ENCODE measurements around the gene RUBCN. TPM values are rescaled to one million over a fixed set of nuclear protein-coding genes. Genes with fewer than 3 reads are reported as not detected.
"Not testable (repeated sequence)": the region's sequence is repeated elsewhere in the genome, so short reads cannot be mapped to it uniquely, and the experiment has no call there.

Gene RUBCN
- total RNA-seq, 1 donor from 2014 or later = 35.0 TPM

DNA sequence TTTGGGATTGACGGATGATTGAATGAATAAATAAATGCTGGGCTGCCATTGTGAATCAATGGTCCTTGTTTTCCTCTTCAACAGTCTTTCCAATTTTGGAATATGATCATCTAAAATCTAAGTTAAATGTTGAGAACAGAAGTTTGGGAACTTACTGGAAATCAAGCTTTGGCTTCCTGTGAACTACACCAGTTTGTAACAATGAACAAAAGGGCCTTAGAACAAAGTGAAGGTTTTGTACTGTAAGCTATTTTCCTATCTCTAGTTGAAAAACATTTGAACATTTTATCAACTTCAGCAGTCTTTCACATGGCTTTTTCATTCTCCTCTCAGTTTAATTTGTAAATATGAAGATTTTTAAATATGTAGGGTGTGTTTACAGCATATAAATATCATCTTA lies 66.3 kb downstream of the RUBCN start:
- Mint-ChIP-seq H3K4me1 (ENCODE audit: unreplicated experiment) (peaks cover 4% of the 10 kb centered on the region), H3K27me3 (ENCODE audit: unreplicated experiment) (peaks cover 4% of the 10 kb centered on the region), H3K36me3 (ENCODE audit: low read depth, unreplicated experiment) (peaks cover 29% of the 10 kb centered on the region), H3K4me3 (ENCODE audit: unreplicated experiment) (no peak overlapping the region), H3K9me3 (ENCODE audit: unreplicated experiment) (no peaks in the 10 kb centered on the region), H3K27ac (ENCODE audit: unreplicated experiment) (no peak overlapping the region)
- no peak for DNase-seq (ENCODE audit: low spot score)
- TF ChIP-seq, protein P1, sequence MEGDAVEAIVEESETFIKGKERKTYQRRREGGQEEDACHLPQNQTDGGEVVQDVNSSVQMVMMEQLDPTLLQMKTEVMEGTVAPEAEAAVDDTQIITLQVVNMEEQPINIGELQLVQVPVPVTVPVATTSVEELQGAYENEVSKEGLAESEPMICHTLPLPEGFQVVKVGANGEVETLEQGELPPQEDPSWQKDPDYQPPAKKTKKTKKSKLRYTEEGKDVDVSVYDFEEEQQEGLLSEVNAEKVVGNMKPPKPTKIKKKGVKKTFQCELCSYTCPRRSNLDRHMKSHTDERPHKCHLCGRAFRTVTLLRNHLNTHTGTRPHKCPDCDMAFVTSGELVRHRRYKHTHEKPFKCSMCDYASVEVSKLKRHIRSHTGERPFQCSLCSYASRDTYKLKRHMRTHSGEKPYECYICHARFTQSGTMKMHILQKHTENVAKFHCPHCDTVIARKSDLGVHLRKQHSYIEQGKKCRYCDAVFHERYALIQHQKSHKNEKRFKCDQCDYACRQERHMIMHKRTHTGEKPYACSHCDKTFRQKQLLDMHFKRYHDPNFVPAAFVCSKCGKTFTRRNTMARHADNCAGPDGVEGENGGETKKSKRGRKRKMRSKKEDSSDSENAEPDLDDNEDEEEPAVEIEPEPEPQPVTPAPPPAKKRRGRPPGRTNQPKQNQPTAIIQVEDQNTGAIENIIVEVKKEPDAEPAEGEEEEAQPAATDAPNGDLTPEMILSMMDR (IDR thresholded peaks at IDR 0.05; ENCODE audit: unreplicated experiment) = no peak

DNA sequence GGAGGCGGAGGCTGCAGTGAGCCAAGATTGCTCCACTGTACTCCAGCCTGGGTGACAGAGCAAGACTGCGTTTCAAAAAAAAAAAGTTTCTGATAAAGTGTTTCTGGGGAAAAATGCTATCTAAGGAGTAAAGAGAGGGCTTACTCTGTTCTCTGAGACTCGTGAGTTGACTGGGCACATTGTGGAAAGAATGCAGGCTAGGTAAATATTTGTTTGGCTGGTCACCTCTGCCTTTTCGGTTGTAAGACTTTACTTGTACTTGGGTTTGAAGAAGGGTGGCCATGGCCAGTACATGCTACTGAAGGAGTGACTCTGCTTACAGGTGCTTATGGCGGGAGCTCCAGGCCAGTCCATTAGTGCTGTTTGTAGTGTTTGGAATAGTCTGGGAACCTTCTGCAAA lies 68.7 kb downstream of the RUBCN start:
- Mint-ChIP-seq H3K9me3 (ENCODE audit: unreplicated experiment) (no peaks in the 10 kb centered on the region), H3K27me3 (ENCODE audit: unreplicated experiment) (peaks cover 4% of the 10 kb centered on the region), H3K36me3 (ENCODE audit: low read depth, unreplicated experiment) (peaks cover 7% of the 10 kb centered on the region), H3K4me3 (ENCODE audit: unreplicated experiment) (no peak overlapping the region), H3K4me1 (ENCODE audit: unreplicated experiment) (peaks cover 3% of the 10 kb centered on the region), H3K27ac (ENCODE audit: unreplicated experiment) (no peak overlapping the region)
- TF ChIP-seq, protein P1 (IDR thresholded peaks at IDR 0.05; ENCODE audit: unreplicated experiment) = no peak
- no peak for DNase-seq (ENCODE audit: low spot score)

DNA sequence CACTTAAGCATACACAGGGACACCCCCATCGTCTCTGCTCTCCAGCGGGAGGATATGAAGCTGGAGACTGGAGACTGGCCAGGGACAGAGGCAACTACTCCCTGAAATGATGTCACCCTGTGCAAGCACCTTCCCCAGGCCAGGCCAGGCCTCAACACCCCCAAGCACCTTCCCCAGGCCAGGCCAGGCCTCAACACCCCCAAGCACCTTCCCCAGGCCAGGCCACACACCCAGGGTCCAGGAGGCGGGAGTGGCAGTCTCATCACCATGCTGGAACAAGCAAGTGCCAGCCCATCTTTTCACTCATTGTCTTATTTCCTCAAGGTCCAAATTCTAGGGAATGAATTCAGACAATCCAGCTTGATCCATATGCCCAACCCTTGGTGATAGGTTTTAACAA lies 69.4 kb downstream of the RUBCN start:
- H3K27ac Mint-ChIP-seq (ENCODE audit: unreplicated experiment); H3K4me1 Mint-ChIP-seq (ENCODE audit: unreplicated experiment); H3K9me3 Mint-ChIP-seq (ENCODE audit: unreplicated experiment); H3K27me3 Mint-ChIP-seq (ENCODE audit: unreplicated experiment); DNase-seq (ENCODE audit: low spot score); H3K4me3 Mint-ChIP-seq (ENCODE audit: unreplicated experiment); H3K36me3 Mint-ChIP-seq (ENCODE audit: low read depth, unreplicated experiment): not testable (repeated sequence)

DNA sequence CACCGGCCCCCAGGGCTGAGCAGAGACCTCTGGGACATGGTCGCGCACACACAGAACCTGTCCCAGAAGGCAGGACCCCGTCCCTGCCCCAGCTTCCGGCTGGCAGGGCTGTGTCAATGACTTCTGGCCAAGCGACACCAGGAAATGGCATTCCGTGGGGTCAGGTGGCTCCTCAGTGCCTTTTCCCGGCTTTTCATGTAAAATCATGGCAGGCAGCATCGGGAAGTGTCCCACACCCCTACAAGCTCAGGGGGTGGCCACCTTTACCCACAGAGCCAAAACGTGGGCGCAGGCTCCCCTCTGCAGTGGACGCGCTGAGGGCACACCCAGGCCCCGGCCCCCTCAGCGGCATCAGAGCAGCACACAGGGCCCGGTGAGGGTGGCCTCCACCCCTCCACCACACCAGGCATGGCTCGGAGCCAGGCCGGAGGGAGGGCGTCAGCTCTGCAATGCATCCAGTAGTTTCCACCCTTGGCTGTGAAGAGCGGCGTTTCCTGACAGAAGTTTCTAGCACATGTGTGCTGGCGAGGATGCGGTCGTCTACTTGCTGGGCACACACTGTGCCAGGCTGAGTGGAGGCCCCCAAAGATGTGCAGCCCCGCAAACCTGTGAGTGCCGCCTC lies 70.4 kb downstream of the RUBCN start:
- not testable (repeated sequence) for H3K4me3 Mint-ChIP-seq (ENCODE audit: unreplicated experiment); H3K4me1 Mint-ChIP-seq (ENCODE audit: unreplicated experiment)

GRCh38 chr3:197665549-197665948 lies 71.2 kb downstream of the RUBCN start:
- H3K9me3 Mint-ChIP-seq (ENCODE audit: unreplicated experiment); DNase-seq (ENCODE audit: low spot score); H3K27ac Mint-ChIP-seq (ENCODE audit: unreplicated experiment); H3K4me3 Mint-ChIP-seq (ENCODE audit: unreplicated experiment); H3K27me3 Mint-ChIP-seq (ENCODE audit: unreplicated experiment); H3K36me3 Mint-ChIP-seq (ENCODE audit: low read depth, unreplicated experiment); H3K4me1 Mint-ChIP-seq (ENCODE audit: unreplicated experiment): not testable (repeated sequence)

More for the DNA sequence above, 70.4 kb downstream of the RUBCN start:
- DNase-seq (ENCODE audit: low spot score); H3K27me3 Mint-ChIP-seq (ENCODE audit: unreplicated experiment); H3K36me3 Mint-ChIP-seq (ENCODE audit: low read depth, unreplicated experiment); H3K27ac Mint-ChIP-seq (ENCODE audit: unreplicated experiment); H3K9me3 Mint-ChIP-seq (ENCODE audit: unreplicated experiment): not testable (repeated sequence)

DNA sequence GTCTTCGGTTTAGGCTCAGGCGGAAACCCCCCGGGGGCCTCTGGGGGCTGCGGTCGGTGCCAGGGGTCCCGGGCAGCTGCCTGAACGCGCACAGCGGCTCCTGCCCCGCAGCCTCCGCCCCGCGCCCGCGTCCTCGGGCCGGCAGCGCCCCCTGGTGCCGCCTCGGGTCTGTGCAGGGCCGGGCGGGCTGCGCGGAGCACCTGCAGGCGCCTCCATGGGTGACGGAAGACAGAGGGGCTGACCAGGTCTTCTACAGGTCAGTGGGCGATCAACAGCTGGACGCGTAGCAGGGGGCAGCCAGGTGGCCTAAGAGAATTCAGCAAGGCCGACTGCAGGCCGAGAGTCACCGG lies 71.6 kb downstream of the RUBCN start:
- DNase-seq (ENCODE audit: low spot score); H3K4me3 Mint-ChIP-seq (ENCODE audit: unreplicated experiment); H3K36me3 Mint-ChIP-seq (ENCODE audit: low read depth, unreplicated experiment); H3K27ac Mint-ChIP-seq (ENCODE audit: unreplicated experiment); H3K27me3 Mint-ChIP-seq (ENCODE audit: unreplicated experiment); H3K4me1 Mint-ChIP-seq (ENCODE audit: unreplicated experiment); H3K9me3 Mint-ChIP-seq (ENCODE audit: unreplicated experiment): not testable (repeated sequence)

GRCh38 chr3:197664414-197665141 lies 72.1 kb downstream of the RUBCN start:
- not testable (repeated sequence) for H3K9me3 Mint-ChIP-seq (ENCODE audit: unreplicated experiment); H3K27ac Mint-ChIP-seq (ENCODE audit: unreplicated experiment); DNase-seq (ENCODE audit: low spot score); H3K36me3 Mint-ChIP-seq (ENCODE audit: low read depth, unreplicated experiment); H3K4me3 Mint-ChIP-seq (ENCODE audit: unreplicated experiment); H3K27me3 Mint-ChIP-seq (ENCODE audit: unreplicated experiment); H3K4me1 Mint-ChIP-seq (ENCODE audit: unreplicated experiment)

GRCh38 chr3:197663367-197664140 lies 73.2 kb downstream of the RUBCN start:
- DNase-seq (ENCODE audit: low spot score); H3K4me3 Mint-ChIP-seq (ENCODE audit: unreplicated experiment); H3K4me1 Mint-ChIP-seq (ENCODE audit: unreplicated experiment); H3K36me3 Mint-ChIP-seq (ENCODE audit: low read depth, unreplicated experiment); H3K27ac Mint-ChIP-seq (ENCODE audit: unreplicated experiment); H3K27me3 Mint-ChIP-seq (ENCODE audit: unreplicated experiment); H3K9me3 Mint-ChIP-seq (ENCODE audit: unreplicated experiment): not testable (repeated sequence)

- H3K9me3 Mint-ChIP-seq (ENCODE audit: unreplicated experiment); H3K36me3 Mint-ChIP-seq (ENCODE audit: low read depth, unreplicated experiment); DNase-seq (ENCODE audit: low spot score); H3K4me1 Mint-ChIP-seq (ENCODE audit: unreplicated experiment); H3K4me3 Mint-ChIP-seq (ENCODE audit: unreplicated experiment); H3K27ac Mint-ChIP-seq (ENCODE audit: unreplicated experiment); H3K27me3 Mint-ChIP-seq (ENCODE audit: unreplicated experiment): not testable (repeated sequence)
These were observed 74.4 kb downstream of the RUBCN start for GRCh38 chr3:197662352-197662751.

DNA sequence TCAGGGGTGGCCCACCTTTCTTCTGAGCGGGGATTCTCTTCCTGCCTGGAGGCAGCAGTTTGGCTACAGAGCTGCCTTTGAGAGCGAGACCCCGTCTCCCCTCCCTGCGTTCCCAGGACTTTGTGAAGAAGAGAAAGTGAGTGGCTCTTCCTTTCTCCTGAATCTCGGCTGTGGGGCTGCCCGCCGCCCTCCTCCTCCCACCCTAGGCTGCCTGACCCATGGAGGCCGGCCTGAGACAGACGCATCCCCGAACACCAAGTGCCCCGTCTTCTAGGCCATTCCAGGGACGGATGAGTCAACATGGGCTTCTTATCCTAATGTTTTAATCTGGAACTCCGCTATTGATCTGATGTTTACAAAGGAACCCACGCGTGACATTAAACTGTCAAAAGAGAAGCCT lies 74.8 kb downstream of the RUBCN start:
- H3K27me3 Mint-ChIP-seq (ENCODE audit: unreplicated experiment); H3K9me3 Mint-ChIP-seq (ENCODE audit: unreplicated experiment); H3K27ac Mint-ChIP-seq (ENCODE audit: unreplicated experiment); H3K4me3 Mint-ChIP-seq (ENCODE audit: unreplicated experiment); DNase-seq (ENCODE audit: low spot score); H3K36me3 Mint-ChIP-seq (ENCODE audit: low read depth, unreplicated experiment); H3K4me1 Mint-ChIP-seq (ENCODE audit: unreplicated experiment): not testable (repeated sequence)
